ENCODE data around the gene DHX34. TPM values are rescaled to one million over a fixed set of nuclear protein-coding genes. Genes with fewer than 3 reads are reported as not detected.
"Not testable (repeated sequence)": the region's sequence is repeated elsewhere in the genome, so short reads cannot be mapped to it uniquely, and the experiment has no call there.

DHX34 gene
- total and polyA plus RNA-seq, 7 donors = 3.0 to 12.7 (median 9.1) TPM

DNA sequence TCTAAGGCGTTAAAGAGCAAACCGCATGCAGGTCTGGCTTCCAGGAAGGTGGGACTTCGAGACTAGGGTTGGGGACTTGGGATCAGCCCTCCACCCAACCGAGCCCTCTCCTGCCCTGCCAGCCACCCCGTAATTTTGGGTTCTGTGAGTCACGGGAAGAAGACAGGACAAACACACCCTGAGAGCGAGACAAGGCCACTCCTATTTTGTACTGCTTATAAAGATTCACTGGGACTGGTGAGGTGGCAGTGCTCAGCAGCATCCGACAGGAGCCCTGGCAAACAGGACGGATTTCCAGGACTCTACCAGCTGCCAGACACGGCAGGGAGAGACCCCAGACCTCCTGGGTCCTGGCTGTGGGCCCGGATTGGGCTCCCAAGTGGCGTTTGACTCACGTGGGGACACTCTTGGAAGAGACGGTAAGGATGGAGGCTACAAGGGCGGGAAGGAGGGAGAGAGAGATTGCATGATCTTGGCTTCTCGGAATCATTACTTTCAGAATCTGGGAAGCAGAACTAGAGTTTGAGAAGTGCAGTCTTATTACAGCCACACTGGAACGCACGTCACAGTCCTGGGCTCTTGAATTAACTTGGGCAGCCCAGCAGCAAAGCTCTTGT is 17.1 kb upstream of the DHX34 start, which contains the start of gene C5AR2:
Gene C5AR2, plus strand, starts transcription at position 245 of the 617 bp plus-strand sequence. CDS start 8,625 bp downstream, outside the sequence.
- intact Hi-C loops (cut with DNase I) = no loop called here
- peaks cover 0 to 8% (median 0%) of the 10 kb centered on the region in 3 donors for H3K27me3 ChIP-seq
- H3K27ac ChIP-seq = peak within 1 kb of the TSS in 3 of 4 donors; percentile 15 to 58 (median 57)
- no peaks in the 10 kb centered on the region for H3K4me1 ChIP-seq
- TF ChIP-seq, protein P1, sequence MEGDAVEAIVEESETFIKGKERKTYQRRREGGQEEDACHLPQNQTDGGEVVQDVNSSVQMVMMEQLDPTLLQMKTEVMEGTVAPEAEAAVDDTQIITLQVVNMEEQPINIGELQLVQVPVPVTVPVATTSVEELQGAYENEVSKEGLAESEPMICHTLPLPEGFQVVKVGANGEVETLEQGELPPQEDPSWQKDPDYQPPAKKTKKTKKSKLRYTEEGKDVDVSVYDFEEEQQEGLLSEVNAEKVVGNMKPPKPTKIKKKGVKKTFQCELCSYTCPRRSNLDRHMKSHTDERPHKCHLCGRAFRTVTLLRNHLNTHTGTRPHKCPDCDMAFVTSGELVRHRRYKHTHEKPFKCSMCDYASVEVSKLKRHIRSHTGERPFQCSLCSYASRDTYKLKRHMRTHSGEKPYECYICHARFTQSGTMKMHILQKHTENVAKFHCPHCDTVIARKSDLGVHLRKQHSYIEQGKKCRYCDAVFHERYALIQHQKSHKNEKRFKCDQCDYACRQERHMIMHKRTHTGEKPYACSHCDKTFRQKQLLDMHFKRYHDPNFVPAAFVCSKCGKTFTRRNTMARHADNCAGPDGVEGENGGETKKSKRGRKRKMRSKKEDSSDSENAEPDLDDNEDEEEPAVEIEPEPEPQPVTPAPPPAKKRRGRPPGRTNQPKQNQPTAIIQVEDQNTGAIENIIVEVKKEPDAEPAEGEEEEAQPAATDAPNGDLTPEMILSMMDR (IDR thresholded peaks at IDR 0.05) = no peak
- TF ChIP-seq EP300 (IDR thresholded peaks at IDR 0.05) = no peak
- peak in 2 of 4 donors; percentile 43 to 49 for TF ChIP-seq POLR2AphosphoS5 (IDR thresholded peaks at IDR 0.05)
- DNase-seq = no peak
- no peak within 1 kb of the TSS for H3K4me3 ChIP-seq
- no peaks in the 10 kb centered on the region for H3K36me3 ChIP-seq
- WGBS, 2 donors = 36 to 65% methylated on average over 18 of the region's 18 CpGs
- H3K9me3 ChIP-seq = no peaks in the 10 kb centered on the region

DNA sequence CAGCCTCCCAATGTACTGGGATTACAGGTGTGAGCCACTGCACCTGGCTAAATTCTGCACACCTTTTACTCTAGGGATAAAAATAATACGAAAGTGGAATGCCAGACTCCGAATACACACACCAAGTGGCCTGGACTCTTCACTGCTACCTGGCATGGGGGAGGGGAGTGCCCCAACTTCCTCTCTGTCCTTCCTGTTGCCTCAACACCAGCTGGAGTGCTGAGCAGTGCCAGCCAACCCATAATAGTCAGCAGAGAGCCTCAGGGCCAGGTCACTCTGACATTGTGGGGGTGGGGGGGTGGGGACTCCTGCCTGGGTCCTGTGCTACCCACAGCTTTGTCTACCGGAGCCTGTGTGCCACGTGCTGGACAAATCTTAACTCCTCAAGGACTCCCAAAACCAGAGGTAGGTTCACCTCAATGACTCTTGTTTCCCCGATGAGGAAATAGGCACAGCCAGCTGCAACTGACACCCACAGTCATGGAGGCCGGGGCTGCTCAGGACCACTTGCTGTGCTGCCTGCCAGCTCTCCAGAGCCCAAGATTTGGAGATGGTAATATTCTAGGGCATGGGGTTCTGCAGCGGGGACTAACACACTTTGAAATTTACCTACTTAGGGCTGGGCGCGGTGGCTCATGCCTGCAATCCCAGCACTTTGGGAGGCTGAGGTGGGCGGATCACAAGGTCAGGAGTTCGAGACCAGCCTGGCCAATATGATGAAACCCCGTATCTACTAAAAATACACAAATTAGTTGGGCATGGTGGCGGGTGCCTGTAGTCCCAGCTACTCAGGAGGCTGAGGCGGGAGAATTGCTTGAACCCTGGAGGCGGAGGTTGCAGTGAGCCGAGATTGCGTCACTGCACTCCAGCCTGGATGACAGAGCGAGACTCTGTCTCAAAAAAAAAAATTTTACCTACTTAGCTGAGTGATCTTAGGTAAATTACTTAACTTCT is 12.1 kb upstream of the DHX34 start:
- H3K27ac ChIP-seq = peak overlapping the region in 2 of 4 donors; percentile 14 to 31
- DNase-seq; H3K36me3 ChIP-seq; intact Hi-C loops (cut with DNase I); H3K4me1 ChIP-seq; H3K27me3 ChIP-seq; H3K9me3 ChIP-seq: not testable (repeated sequence)
- peak overlapping the region in 1 of 4 donors; percentile 25 for H3K4me3 ChIP-seq
- TF ChIP-seq POLR2AphosphoS5 (IDR thresholded peaks at IDR 0.05) = peak in 2 of 4 donors; percentile 23 to 42
- WGBS, 2 donors = 68 to 77% methylated on average over 18 of the region's 18 CpGs

DNA sequence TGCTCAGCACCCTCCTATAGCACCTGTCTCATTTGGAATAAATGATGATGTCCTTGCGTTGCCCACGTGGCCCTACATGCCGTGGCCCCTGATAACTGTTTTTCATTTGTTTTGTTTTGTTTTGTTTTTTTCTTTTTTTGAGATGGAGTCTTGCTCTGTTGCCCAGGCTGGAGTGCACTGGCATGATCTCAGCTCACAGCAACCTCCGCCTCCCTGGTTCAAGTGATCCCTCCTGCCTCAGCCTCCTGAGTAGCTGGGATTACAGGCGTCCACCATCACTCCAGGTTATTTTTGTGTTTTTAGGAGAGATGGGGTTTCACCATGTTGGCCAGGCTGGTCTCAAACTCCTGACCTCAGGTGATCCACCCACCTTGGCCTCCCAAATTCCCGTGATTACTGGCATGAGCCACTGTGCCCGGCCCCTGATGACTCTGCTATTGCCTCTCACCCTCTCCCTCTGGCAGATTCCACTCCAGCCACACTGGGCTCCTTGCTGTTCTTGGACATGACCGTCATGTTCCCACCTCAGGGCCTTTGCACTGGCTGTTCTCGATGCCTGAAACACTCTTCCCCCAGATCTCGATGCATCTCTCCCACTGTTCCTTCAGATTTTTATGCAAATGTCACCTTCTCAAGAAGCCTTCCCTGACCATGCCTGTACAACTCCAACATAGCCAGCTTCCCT is 9.8 kb upstream of the DHX34 start:
- WGBS, 2 donors = 69 to 88% methylated on average over 10 of the region's 10 CpGs
- DNase-seq = no peak
- Histone ChIP-seq H3K27me3 (no peaks in the 10 kb centered on the region), H3K27ac (no peak overlapping the region), H3K9me3 (no peaks in the 10 kb centered on the region), H3K36me3 (no peaks in the 10 kb centered on the region), H3K4me3 (no peak overlapping the region), H3K4me1 (no peaks in the 10 kb centered on the region)
- intact Hi-C loops (cut with DNase I) = no loop called here
- TF ChIP-seq POLR2AphosphoS5 (IDR thresholded peaks at IDR 0.05) = no peak
- TF ChIP-seq POLR2A (IDR thresholded peaks at IDR 0.05) = no peak
- TF ChIP-seq, protein P1 (IDR thresholded peaks at IDR 0.05) = no peak
- TF ChIP-seq EP300 (IDR thresholded peaks at IDR 0.05) = no peak

DNA sequence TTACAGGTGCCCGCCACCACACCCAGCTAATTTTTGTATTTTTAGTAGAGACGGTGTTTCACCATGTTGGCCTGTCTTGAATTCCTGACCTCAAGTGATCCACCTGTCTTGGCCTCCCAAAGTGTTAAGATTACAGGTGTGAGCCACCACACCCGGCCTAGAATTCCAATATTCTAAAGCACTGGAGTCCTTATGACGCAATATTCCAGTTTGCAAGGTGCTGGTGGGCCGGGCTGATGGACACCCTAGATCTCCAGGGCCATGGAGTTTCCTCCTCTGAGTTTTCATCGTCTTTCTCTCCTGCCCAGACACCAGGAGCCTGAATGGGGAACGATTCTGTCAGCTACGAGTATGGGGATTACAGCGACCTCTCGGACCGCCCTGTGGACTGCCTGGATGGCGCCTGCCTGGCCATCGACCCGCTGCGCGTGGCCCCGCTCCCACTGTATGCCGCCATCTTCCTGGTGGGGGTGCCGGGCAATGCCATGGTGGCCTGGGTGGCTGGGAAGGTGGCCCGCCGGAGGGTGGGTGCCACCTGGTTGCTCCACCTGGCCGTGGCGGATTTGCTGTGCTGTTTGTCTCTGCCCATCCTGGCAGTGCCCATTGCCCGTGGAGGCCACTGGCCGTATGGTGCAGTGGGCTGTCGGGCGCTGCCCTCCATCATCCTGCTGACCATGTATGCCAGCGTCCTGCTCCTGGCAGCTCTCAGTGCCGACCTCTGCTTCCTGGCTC is 8.5 kb upstream of the DHX34 start:
- TF ChIP-seq, protein P1 (IDR thresholded peaks at IDR 0.05) = no peak
- TF ChIP-seq POLR2A (IDR thresholded peaks at IDR 0.05) (no peak), POLR2AphosphoS5 (IDR thresholded peaks at IDR 0.05) (no peak), EP300 (IDR thresholded peaks at IDR 0.05) (no peak)
- no peaks in the 10 kb centered on the region for H3K9me3 ChIP-seq
- intact Hi-C loops (cut with DNase I) = no loop called here
- H3K27ac ChIP-seq = no peak overlapping the region
- H3K4me3 ChIP-seq = no peak overlapping the region
- 95% methylated on average over 29 of the region's 29 CpGs for WGBS, 2 donors
- no peak for DNase-seq
- H3K27me3 ChIP-seq = no peaks in the 10 kb centered on the region
- H3K4me1 ChIP-seq = no peaks in the 10 kb centered on the region
- no peaks in the 10 kb centered on the region for H3K36me3 ChIP-seq

Data from sigmoid colon (tissue), 7 donors.